HCT116 (cell line): ENCODE measurements around the gene SELPLG. TPM values are rescaled to one million over a fixed set of nuclear protein-coding genes. Genes with fewer than 3 reads are reported as not detected.

ENCODE experiments used
- ATAC-seq: fragments of 200-7000 bp; cut with Tn5 transposase; 2 replicates; pipeline ENCODE4 v1.9.1; 2020; ENCODE audit warnings: mild to moderate bottlenecking, moderate library complexity
- BruUV-seq: library from RNA; stranded (reverse); fragments of 400-500 nt; replicated peaks from 2 replicates; lab custom pipeline; 2021; lab: Mats Ljungman, UMichigan
- CTCF ChIA-PET: fragments of 300-600 bp; sonication (Branson Sonifier 250); formaldehyde crosslinking; loops from one replicate; lab custom pipeline; 2021; ENCODE audit warnings: antibody characterized with exemption; lab: Charles Lee
- POLR2A ChIA-PET: fragments of 300-600, 350-600 bp; sonication (Branson Sonifier 250); formaldehyde crosslinking; loops from one replicate; lab custom pipeline; 2021; ENCODE audit warnings: antibody characterized with exemption; lab: Charles Lee
- RAD21 ChIA-PET, 2 experiments: fragments of 300-600 bp; sonication (Branson Sonifier 250); formaldehyde crosslinking; loops; one replicate each; lab custom pipeline; 2023; ENCODE audit warnings: low total read pairs in 2 of 2; ENCODE audit not compliant: uncharacterized antibody in 2 of 2, unreplicated experiment in 2 of 2, low non-redundant PET in 1 of 2; lab: Charles Lee
- DNase-seq: peaks from one replicate; pipeline ENCODE4 v3.0.0-alpha.2; 2010; ENCODE audit warnings: low read depth, low spot score
- H2AFZ ChIP-seq: fragments of 200-600 bp; shearing (Covaris generic), sonication (generic); 2 replicates; pipeline ENCODE4 v1.6.1; 2017; ENCODE audit warnings: low read depth, mixed run types, mixed read lengths, antibody characterized with exemption, low read length; ENCODE audit not compliant: poor library complexity, severe bottlenecking
- H3K27ac ChIP-seq: 2 replicates; pipeline ENCODE4 v1.5.1; 2012; ENCODE audit warnings: low read depth, low read length
- H3K27me3 ChIP-seq: fragments of 200-600 bp; sonication (generic); 2 replicates; pipeline ENCODE4 v1.6.1; 2016; ENCODE audit warnings: mixed run types, low read length, mixed read lengths; ENCODE audit not compliant: insufficient read depth
- H3K36me3 ChIP-seq, 2 experiments: fragments of 200-500 bp in 1 of 2; fragments of 200-600 bp in 1 of 2; sonication (Bioruptor generic) in 1 of 2; sonication (generic) in 1 of 2; 2 replicates each; pipeline versions ENCODE4 v1.5.1 to v1.6.1; 2014 to 2016; ENCODE audit warnings: low read length in 2 of 2, inconsistent platforms in 1 of 2, mixed read lengths in 1 of 2, mixed run types in 1 of 2; ENCODE audit not compliant: insufficient read depth in 2 of 2, control insufficient read depth in 1 of 2
- H3K4me1 ChIP-seq, 2 experiments: fragments of 200-600 bp in 1 of 2; sonication (generic) in 1 of 2; 2 replicates each; pipeline versions ENCODE4 v1.5.1 to v1.6.1; 2012 to 2017; ENCODE audit warnings: low read length in 2 of 2, inconsistent platforms in 1 of 2, mild to moderate bottlenecking in 1 of 2, mixed read lengths in 1 of 2, mixed run types in 1 of 2, moderate library complexity in 1 of 2; ENCODE audit not compliant: insufficient read depth in 2 of 2, control insufficient read depth in 1 of 2
- H3K4me2 ChIP-seq: fragments of 200-600 bp; sonication (generic); 2 replicates; pipeline ENCODE4 v1.6.1; 2017; ENCODE audit warnings: mixed run types, low read length, mixed read lengths
- H3K4me3 ChIP-seq, 2 experiments: fragments of 200-600 bp in 1 of 2; sonication (generic) in 1 of 2; replicated peaks in 1 of 2; 2 replicates each; pipeline ENCODE4 v1.5.1; 2011 to 2016; ENCODE audit warnings: low read length in 2 of 2, control low read depth in 1 of 2, low read depth in 1 of 2, mild to moderate bottlenecking in 1 of 2, mixed read lengths in 1 of 2, mixed run types in 1 of 2
- H3K79me2 ChIP-seq: fragments of 200-600 bp; sonication (generic); 2 replicates; pipeline ENCODE4 v1.6.1; 2017; ENCODE audit warnings: mild to moderate bottlenecking, mixed run types, low read length, moderate library complexity, mixed read lengths; ENCODE audit not compliant: insufficient read depth
- H3K9ac ChIP-seq: fragments of 200-600 bp; sonication (generic); 2 replicates; pipeline ENCODE4 v1.6.1; 2016; ENCODE audit warnings: low read length, mixed read lengths
- H3K9me2 ChIP-seq: fragments of 200-600 bp; sonication (generic), shearing (Covaris generic); 2 replicates; pipeline ENCODE4 v1.6.1; 2017; ENCODE audit warnings: mixed run types, mild to moderate bottlenecking, moderate library complexity; ENCODE audit not compliant: insufficient read depth
- H3K9me3 ChIP-seq, 2 experiments: fragments of 200-500 bp in 1 of 2; fragments of 200-600 bp in 1 of 2; sonication (Bioruptor generic) in 1 of 2; sonication (generic) in 1 of 2; 2 replicates each; pipeline ENCODE4 v1.6.1; 2014 to 2017; ENCODE audit warnings: low read length in 2 of 2, mixed read lengths in 2 of 2, inconsistent platforms in 1 of 2, low read depth in 1 of 2, mild to moderate bottlenecking in 1 of 2, mixed run types in 1 of 2, moderate library complexity in 1 of 2; ENCODE audit not compliant: control insufficient read depth in 1 of 2, insufficient read depth in 1 of 2
- H4K20me1 ChIP-seq: fragments of 200-600 bp; sonication (generic), shearing (Covaris generic); 2 replicates; pipeline ENCODE4 v1.6.1; 2017; ENCODE audit warnings: mixed run types, mild to moderate bottlenecking, moderate library complexity; ENCODE audit not compliant: insufficient read depth
- CEBPB ChIP-seq: IDR thresholded peaks from 2 replicates; pipeline ENCODE4 v1.6.1; 2012; ENCODE audit warnings: low read depth
- ELF1 ChIP-seq: IDR thresholded peaks from 2 replicates; pipeline ENCODE4 v1.6.1; 2012; ENCODE audit warnings: low read depth, borderline replicate concordance
- EZH2 ChIP-seq: fragments of 200-600 bp; sonication (generic); IDR thresholded peaks from 2 replicates; pipeline ENCODE4 v1.6.1; 2017; ENCODE audit warnings: antibody characterized with exemption, mixed run types
- JUND ChIP-seq: IDR thresholded peaks from 2 replicates; pipeline ENCODE4 v1.6.1; 2012
- MAX ChIP-seq: IDR thresholded peaks from 2 replicates; pipeline ENCODE4 v1.6.1; 2012
- POLR2A ChIP-seq: IDR thresholded peaks from 2 replicates; pipeline ENCODE4 v1.7.0; 2011; ENCODE audit warnings: borderline replicate concordance; ENCODE audit not compliant: insufficient read depth, insufficient read length; ENCODE audit errors: extremely low read depth
- REST ChIP-seq: IDR thresholded peaks from 2 replicates; pipeline ENCODE4 v1.6.1; 2012; ENCODE audit warnings: low read depth
- SRF ChIP-seq: IDR thresholded peaks from 2 replicates; pipeline ENCODE4 v1.6.1; 2012; ENCODE audit warnings: low read depth
- YY1 ChIP-seq: IDR thresholded peaks from 2 replicates; pipeline ENCODE4 v1.6.1; 2011; ENCODE audit warnings: low read length, low read depth, moderate library complexity, mild to moderate bottlenecking; ENCODE audit not compliant: insufficient replicate concordance; ENCODE audit errors: extremely low read depth
- ZNF274 ChIP-seq: fragments of 200-500 bp; sonication (Bioruptor generic); IDR thresholded peaks from 2 replicates; pipeline ENCODE4 v1.6.1; 2014; ENCODE audit warnings: mild to moderate bottlenecking, low read depth, low read length, inconsistent platforms
- intact Hi-C: fragments of 100-400 bp; cut with micrococcal nuclease; formaldehyde crosslinking; loops from 2 replicates; pipeline ENCODE4 v1.10.0; 2022
- total RNA-seq: library from RNA; stranded (reverse); gene quantifications from one replicate; pipeline ENCODE4 v1.2.1, GENCODE V29; 2021; ENCODE audit not compliant: unreplicated experiment
- TF ChIP-seq, protein P1 (sequence below): IDR thresholded peaks from 2 replicates; pipeline ENCODE4 v1.6.1; 2011; ENCODE audit warnings: mild to moderate bottlenecking, low read length, moderate library complexity; ENCODE audit not compliant: insufficient replicate concordance; ENCODE audit errors: extremely low read depth
- TF ChIP-seq, protein P2 (sequence below): IDR thresholded peaks from 2 replicates; pipeline ENCODE4 v1.6.1; 2012

Gene SELPLG
- total RNA-seq, 1 experiment from 2014 or later, result 1.2 TPM

DNA sequence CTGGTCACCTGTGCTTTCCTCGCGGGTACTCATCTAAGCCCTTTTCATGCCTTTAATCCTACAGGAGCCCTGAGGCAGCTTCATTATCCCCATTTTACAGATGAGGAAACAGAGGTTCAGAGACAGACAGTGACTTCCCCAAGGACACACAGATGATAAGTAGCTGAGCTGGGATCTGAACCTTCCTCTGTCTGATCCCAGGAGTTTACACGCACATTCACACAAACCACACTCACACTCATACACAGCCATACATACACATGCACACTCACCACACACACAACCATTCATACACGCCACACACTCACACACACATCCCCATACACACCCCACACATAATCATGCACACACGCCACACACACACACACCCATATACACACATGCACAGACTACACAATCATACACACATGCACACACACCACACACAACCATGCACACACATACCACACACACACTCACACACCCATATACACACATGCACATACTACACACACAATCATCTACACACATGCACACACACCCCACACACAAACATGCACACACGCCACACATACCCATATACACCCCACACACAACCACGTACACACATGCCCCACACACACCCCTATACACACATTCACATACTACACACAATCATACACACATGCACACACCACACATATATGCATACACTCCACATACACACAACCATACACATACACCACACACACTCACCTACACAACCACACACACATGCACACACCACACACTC, 38.6 kb downstream of the SELPLG start:
- Histone ChIP-seq H3K9ac (no peak overlapping the region), H3K9me2 (no peaks in the 10 kb centered on the region), H2AFZ (no peak overlapping the region), H3K27ac (no peak overlapping the region), H4K20me1 (no peaks in the 10 kb centered on the region), H3K9me3 (no peaks in the 10 kb centered on the region), H3K36me3 (no peaks in the 10 kb centered on the region), H3K4me3 (no peak overlapping the region), H3K27me3 (no peaks in the 10 kb centered on the region), H3K4me2 (no peak overlapping the region), H3K79me2 (no peaks in the 10 kb centered on the region), H3K4me1 (no peaks in the 10 kb centered on the region; a peak in 1 of 4 replicates)
- no peak for TF ChIP-seq JUND
- ATAC-seq (no peak), DNase-seq (no peak)
- no TSS peak for BruUV-seq
- intact Hi-C loops, result no loop called here
- RAD21 ChIA-PET, result no interaction called here
- POLR2A ChIA-PET, result no interaction called here
- CTCF ChIA-PET, result no interaction called here

GRCh38 chr12:108594323-108594903, 39.3 kb downstream of the SELPLG start:
- H2AFZ ChIP-seq, result no peak overlapping the region

More at GRCh38 chr12:108594323-108594903, 39.3 kb downstream of the SELPLG start:
- intact Hi-C loops, result no loop called here
- Histone ChIP-seq H3K4me2 (no peak overlapping the region), H3K4me3 (no peak overlapping the region), H3K9me2 (no peaks in the 10 kb centered on the region), H3K9ac (no peak overlapping the region), H3K36me3 (no peaks in the 10 kb centered on the region), H3K79me2 (no peaks in the 10 kb centered on the region), H3K27me3 (no peaks in the 10 kb centered on the region), H3K9me3 (no peaks in the 10 kb centered on the region), H3K27ac (no peak overlapping the region), H3K4me1 (no peaks in the 10 kb centered on the region; a peak in 1 of 4 replicates), H4K20me1 (no peaks in the 10 kb centered on the region)
- ChIA-PET RAD21 (no interaction called here), POLR2A (no interaction called here), CTCF (no interaction called here)
- DNase-seq (no peak), ATAC-seq (no peak)
- TF ChIP-seq CEBPB (no peak), YY1 (no peak), ZNF274 (no peak), SRF (no peak), EZH2 (no peak), ELF1 (no peak), POLR2A (no peak), REST (no peak), MAX (no peak)
- TF ChIP-seq, protein P1, sequence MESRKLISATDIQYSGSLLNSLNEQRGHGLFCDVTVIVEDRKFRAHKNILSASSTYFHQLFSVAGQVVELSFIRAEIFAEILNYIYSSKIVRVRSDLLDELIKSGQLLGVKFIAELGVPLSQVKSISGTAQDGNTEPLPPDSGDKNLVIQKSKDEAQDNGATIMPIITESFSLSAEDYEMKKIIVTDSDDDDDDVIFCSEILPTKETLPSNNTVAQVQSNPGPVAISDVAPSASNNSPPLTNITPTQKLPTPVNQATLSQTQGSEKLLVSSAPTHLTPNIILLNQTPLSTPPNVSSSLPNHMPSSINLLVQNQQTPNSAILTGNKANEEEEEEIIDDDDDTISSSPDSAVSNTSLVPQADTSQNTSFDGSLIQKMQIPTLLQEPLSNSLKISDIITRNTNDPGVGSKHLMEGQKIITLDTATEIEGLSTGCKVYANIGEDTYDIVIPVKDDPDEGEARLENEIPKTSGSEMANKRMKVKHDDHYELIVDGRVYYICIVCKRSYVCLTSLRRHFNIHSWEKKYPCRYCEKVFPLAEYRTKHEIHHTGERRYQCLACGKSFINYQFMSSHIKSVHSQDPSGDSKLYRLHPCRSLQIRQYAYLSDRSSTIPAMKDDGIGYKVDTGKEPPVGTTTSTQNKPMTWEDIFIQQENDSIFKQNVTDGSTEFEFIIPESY, result no peak
- TF ChIP-seq, protein P2, sequence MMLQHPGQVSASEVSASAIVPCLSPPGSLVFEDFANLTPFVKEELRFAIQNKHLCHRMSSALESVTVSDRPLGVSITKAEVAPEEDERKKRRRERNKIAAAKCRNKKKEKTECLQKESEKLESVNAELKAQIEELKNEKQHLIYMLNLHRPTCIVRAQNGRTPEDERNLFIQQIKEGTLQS, result no peak
- no TSS peak for BruUV-seq
